GM18508 (cell line): ENCODE results near the gene TTC31.
"Not testable (repeated sequence)": the region's sequence is repeated elsewhere in the genome, so short reads cannot be mapped to it uniquely, and the experiment has no call there.

ENCODE experiments used
- ATAC-seq: cut with Tn5 transposase; IDR thresholded peaks from one replicate; pipeline ENCODE4 v1.9.1; 2021; ENCODE audit warnings: moderate number of reproducible peaks; ENCODE audit not compliant: insufficient read depth, unreplicated experiment

TTC31 gene

DNA sequence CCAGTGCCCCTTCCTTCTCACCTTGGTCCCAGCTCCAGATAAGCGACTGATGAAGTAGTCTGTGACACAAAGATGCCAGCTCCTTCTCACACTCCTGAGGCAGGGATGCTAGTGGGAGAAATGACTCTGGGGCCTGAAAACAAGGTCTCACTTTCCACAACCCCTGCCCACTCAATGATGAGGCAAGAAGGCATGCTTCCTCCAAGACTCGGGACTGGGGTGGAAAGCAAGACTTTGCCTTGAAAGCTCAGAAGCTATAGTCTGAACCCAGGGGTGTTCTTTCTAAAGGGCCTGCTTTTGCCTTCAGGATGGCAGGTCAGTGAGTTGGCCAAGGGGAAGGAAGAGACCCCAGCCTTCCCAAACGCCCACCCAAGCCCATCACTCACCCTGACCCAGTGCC lies 1.4 kb upstream of the TTC31 start:
- no peak for ATAC-seq

DNA sequence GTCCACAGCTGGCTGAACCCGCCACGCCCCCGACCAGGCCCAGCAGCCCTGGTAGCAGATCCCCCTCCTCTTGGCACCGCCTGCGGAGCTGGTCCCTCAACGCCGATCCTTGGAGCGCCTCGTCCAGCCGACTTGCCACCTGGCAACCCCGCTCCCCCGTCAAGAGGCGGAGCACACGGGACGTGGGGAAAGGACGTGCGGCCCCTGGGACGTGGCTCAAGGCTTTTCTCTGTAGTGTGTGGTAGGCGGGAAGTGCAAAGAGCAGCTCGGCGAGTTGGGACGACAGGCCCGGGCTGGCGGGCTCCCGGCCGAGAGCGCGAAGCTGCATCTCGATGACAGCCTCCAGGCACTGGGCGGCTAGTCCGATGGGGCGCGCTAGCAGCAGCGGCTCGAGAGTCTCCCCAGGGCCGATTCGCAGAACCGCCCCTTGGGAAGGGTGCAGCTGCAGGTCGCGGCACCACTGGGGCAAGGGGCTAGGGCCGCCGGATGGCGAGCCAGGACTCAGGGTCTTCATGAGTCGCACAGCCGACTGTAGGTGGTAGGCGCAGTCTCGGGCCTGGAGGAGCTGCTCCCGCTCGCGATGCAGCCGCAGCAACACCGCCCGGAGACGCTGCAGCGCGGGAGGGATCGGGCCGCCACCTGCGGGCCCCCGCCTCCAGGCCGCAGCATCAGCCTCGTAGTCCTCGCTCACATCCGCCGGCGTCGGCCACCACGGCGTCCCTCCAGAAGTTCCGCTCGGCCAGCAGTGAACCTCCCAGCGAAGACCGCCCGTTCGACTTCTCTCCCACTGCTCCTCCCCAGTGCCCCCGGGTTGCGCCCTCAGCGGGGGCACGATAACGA lies 700 bp upstream of the TTC31 start:
- peak; percentile 34 for ATAC-seq

DNA sequence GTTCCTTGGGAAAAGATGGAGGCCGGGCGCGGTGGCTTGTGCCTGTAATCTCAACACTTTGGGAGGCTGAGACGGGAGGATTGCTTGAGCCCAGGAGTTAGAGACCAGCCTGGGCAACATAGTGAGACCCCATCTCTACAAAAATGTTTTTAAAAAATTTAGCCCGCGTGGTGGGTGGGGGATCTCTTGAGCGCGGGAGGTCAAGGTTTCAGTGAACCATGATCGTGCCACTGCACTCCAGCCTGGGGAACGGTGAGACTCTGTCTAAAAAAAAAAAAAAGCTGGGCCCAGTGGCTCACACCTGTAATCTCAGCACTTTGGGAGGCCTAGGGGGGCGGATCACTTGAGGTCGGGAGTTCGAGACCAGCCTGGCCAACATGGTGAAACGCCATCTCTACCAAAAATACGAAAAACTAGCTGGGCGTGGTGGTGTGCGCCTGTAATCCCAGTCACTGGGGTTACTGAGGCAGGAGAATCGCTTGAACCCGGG lies 839 bp downstream of the TTC31 start:
- not testable (repeated sequence) for ATAC-seq

DNA sequence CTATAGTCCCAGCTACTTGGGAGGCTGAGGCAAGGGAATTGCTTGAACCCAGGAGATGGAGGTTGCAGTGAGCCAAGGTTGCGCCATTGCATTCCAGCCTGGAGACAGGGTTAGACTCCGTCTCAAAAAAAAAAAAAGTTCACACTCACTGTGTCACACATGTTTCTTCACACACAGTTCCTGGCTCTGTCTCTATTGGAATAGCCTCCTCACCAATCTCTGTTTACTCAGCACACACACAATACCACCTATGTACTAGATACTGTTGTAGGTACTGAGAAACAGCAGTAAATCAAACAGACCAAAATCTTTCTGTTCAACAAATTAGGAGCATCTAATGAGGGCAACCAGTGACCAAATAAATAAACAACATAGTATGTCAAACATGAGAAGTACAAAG lies 3.3 kb downstream of the TTC31 start:
- ATAC-seq, result no peak

DNA sequence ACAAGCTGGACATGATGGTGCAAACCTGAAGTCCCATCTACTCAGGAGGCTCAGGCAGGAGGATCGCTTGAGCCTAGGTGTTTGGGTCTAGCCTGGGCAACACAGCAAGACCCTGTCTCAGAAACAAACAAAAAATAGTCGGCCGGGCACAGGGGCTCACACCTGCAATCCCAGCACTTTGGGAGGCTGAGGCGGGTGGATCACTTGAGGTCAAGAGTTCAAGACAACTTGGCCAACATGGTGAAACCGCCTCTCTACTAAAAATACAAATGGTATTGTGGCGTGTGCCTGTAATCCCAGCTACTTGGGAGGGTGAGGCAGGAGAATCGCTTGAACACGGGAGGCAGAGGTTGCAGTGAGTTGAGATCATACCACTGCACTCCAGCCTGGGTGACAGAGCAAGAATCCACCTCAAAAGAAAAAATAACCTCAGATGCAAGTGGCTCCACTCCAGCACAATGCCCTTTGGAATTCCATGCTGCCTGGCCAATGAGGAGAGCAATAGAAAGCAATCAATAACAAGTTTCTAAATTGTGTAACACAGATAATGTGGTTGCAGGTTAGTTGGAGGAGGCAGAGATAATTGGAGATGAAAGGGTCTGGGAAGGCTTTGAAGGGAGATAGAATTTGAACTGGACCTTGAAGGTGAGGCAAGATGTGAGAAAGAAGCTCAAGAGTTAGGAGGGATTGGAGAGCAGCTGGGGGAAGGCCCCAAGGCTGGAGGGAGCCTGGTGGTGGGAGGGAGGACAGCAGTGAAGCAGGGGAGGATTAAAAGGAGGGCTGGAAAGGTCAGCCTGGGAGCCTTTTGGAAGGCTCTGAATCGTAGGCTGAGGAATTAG lies 6.0 kb downstream of the TTC31 start:
- ATAC-seq, result no peak

DNA sequence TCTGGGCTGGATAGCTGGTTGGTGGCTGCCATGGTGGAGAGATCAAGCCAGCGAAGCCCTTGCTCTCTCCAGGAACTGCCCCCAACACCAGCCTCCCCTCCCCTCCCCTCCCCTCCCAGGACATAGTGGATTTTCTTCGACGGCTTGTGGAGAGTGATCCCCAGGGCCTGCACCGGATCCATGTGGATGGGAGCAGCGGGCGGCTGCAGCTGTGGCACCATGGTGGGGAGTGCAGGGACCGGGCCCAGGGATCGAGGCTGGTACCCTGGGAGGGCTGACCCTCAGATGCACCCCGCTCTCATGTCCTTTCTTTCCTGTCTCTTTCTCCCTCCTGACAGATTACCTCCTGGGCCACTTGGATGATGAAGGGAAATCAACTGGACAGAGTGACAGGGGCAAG lies 7.0 kb downstream of the TTC31 start:
- ATAC-seq, result no peak

DNA sequence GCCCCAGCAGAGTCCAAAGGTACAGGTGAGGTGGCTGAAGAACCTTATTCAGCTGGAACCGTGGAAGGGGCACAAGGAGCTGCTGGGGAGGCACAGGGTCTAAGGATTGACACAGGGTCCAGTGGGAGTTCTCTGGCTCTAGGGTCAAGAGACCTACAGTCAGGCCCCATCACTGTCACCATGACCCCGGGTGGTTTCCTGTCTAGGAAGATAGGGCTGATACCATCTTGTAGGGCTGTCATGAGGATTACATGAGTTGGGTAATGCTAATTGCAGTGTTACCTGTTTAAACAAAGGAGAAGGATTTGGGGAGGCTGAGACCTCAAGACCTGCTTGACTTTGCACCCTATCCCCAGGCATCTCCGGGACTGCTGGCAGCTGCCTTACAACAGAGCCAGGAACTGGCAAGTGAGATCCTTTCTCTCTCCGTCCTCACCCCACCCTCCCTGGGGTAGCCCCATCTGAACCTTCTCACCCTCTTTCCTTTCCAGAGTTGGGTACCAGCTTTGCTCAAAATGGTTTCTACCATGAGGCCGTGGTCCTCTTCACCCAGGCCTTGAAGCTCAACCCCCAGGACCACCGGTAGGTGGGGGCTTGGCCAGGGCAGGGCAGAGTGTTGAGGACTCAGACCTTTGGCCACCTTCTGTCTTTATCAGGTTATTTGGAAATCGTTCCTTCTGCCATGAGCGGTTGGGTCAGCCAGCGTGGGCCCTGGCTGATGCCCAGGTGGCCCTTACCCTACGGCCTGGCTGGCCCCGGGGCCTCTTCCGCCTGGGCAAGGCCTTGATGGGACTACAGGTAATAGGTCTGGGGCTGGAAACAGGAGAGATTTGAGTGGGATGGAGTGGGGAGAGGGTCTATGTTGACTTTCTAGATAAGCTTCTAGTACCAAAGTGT lies 9.0 kb downstream of the TTC31 start:
- no peak for ATAC-seq

DNA sequence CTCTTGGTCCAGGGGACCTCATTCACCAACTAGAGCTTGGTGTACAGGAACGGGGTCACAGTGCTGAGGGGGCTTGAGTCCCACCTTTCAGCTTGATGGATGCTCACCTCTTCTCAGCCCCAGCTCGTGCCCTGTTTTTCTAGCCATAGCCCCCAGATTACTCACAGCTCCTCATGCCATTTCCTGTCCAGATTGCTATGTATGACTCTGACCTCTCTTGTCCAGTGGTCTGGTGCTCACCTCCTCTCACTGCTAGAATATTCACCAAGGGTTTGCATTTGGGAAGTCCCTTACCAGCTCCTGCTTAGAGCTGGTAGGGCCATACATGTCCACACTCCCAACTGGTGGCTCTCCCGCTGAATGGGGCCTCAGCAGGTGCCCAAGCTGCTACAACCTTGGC lies 10.7 kb downstream of the TTC31 start:
- no peak for ATAC-seq

DNA sequence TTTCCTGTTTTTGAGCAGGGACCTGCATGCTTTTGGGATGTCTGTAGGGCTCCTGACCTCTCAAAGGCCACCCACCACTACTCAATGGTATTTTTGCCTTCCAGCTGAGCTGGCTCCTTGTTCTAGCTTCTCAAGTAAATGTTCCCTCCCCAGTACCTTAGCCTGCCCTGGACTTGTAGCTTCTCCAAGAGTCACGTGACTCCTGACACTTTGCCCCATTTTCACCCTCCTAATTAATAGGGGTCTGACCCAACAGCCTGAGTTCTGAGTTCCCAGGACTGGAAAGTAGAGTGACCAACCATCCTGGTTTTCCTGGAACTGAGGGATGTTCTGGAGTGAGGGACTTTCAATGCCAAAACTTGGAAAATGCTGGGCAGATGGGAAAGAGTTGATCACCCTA lies 12.6 kb downstream of the TTC31 start:
- no peak for ATAC-seq

DNA sequence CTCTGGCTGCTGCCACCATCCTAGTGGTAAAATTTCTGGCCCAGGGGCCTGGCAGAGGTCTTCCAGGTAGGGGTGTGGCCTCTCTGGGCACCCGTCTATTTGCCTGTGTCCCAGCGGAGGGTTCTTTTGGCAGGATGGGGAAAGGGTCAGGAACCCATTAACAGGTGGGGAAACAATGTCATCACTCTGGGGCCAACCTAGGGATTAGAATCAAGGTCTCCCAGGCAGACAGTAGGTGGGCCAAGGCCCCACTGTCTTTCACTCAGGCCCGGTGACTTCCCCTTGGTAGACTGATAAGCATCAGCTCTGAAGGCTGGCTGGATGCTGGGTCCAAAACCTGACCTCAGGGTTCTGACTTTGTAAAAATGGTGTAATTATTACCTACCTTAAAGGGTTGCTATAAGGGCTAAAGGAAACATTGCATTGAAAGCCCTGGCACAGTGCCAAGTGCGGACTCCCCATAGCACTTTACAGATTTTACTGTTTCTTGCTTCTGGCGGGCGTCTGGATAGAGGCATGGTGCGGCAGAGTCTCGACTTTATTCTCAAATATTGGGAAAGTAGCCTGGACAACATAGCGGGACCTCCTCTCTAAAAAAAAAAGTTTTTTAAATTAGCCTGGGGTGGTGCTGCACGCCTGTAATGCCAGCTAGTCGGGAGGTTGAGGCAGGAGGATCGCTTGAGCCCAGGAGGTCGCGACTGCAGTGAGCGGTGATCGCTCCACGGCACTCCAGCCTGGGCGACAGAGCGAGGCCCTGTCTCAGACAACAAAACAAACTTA lies 14.3 kb downstream of the TTC31 start:
- no peak for ATAC-seq

DNA sequence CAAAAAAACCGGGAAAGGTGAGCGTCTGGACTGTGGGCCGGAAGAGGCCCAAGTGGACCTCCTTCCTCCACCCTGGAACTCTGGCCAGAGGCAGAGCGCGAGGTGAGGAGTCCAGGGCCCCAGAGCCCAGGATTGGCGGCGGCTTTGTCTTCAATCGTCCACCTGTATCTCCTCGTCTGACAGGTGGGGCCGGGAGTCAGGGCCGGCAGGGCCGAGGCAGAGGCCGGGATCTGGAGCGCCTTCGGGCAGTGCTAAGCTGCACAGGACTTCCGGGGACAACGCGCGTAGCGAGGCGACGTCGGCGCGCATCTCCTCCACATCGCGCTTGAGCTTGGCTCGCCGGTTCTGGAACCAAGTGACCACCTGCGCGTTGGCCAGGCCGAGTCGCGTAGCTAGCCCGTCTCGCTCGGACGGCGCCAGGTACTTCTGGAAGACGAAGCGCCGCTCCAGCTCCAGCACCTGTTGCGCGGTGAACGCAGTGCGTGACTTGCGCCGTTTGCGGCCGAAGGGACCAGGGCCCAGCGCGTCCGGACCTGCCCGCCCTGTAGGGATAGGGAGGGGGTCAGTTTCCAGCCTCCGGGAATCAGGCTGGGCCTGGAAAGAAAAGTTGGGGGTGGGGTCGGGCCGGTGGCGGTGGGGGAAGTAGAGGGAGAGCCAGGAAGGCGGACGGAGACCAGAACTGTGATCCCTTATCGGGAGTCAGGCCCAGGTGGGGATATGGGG lies 15.1 kb downstream of the TTC31 start:
- ATAC-seq, result no peak

DNA sequence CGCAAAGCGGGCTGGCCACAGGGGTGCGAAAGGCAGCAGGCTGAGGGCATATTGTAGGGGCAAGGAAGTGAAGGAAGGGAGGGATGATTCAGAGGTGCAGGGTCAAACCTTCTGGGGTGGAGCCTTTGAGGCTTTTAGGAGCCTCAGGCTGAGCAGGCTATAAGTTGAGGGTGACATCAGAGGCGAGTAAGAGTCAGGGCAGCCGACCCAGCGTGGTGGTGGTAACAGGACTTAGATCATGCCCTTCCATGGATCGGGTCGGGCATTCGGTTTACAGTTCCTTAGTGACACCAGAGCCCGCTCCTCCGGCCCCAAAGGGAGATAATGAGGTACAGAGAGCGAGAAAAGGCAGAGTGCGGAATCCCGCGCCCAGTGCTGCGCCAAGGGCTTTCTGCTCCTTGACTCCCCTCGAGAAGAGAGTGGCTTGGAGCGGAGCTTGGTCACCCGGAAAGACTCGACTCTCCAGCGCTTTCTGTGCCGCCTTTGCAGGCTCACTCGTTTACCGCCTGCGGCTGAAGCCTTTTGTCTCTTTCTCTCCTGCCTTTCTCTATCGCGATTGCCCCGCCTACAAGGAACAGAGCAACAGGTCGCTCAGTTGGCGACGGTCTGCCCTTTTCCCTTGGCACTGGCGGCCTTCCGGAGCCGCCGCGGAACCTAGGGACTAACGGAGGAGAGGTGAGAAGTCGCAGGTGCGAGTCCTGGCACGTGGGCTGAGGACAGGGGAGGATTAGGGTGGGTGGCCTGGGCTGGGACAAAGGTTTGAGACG lies 15.8 kb downstream of the TTC31 start:
- no peak for ATAC-seq

DNA sequence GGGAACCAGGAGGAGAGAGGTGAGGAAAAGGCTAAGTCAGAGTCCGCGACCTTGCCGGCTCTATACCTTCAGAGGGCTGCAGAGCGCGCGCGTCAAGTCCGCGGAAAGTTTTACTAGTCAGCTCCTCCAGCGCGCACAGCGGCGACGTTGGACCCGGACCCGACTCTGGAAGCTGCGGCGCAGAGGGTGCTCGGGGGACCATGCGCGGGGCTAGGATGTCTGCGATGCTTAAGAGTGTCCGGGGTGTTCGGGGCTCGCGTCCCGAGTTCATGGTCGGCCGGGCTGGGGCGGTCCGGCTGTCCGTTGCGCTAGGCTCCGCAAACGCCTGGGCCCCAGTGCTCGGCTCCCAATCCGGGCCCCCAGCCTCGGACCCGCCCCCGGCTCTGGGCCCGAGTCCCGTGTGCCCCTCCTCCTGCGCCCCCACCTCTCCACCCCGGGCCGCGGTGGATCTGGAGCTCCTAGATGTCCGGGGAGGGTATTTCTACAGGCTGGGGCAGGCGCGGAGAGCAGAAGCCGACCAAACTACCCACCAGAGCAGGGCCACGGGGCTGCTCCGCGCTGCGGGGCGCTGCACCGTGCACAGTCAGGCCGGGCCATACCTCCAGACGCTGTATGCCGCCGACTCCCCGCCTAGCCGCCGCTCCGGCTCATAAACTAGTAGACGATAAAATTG lies 16.5 kb downstream of the TTC31 start, which contains the start of gene LBX2:
LBX2 (minus strand) TSS at position 337 of the 673 bp plus-strand sequence; CDS start at position 271, 66 bp downstream.
- ATAC-seq, result no peak

DNA sequence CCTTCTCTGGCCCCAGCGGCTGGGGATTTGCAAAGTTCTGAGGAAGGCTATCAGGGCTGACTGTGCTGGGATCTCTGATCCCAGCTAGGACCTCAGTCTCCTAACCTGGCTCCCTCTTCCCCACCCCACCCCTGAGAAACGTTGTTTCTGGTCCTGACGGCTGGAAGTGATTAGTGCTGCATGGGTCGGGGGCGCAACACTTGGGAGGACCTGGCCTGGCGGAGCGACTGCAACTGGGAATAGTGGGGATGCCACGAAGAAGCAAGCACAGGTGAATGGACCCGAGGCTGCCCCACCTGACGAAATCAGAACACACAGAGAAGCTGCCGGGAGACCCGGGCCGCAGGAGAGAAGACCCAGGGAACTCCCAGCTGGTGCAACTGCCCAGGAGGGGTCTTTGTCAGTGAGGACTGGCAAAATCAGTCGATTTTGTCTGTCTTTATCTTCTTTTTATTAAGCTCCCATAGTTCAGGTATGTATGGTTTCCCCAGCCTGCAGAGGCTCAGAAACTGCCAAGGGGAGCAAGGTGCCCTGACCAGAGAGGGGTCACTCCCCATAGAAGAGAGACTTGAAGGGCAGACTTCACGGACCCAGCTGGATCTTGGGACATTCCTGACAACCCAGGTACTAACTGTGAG lies 17.2 kb downstream of the TTC31 start:
- ATAC-seq, result no peak

DNA sequence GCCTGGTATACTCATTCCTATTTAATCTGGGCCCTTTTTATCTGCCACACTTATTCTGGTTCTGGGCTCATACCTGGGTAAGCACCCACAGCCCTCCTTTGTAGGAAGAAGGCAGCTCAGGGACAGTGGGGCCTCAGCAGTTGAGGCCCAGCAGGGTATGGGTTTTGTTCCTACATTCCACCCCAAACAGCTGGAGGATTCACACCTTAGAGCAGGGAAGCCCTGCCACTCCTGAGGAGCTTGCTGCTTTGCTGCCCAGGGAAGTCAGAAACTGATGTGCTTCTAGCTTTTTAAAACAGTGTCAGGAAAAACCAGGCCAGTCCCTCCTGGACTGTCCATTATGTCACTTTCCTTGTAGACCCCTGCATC lies 17.7 kb downstream of the TTC31 start:
- no peak for ATAC-seq

DNA sequence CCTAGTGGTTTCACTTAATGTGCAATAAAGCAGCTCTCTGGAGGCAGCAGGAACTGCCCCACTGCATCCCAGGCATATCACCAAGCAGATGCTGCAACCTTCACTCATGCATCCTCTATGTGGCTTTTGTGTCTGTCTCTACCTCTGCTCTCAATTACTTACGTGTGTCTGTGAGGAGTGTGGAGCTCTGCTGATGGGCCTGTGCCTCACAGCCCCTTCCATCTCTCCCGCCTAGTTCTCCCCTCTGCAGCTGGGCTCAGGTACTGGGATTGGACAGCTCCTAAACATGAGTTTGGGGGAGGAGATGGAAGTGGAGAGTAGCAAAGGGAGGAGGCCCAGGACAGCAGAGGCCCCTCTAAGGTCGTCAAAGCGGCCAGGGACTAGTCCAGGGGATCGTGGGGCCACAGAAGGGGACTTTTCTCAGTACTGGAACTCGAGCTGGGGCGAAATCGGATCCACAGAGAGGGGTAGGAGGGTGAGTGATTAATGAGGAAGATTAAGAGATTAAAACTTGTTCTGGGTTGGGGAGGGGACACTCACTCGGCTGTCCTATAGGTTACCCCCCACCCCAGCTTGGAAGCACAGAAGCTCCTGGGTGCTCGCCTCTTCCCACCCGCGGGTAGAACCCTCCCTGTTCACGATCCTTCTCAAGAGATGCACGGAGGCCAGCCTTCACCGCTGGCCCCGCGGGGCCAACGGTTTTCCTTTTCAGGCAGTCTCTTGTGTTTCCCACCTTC lies 18.6 kb downstream of the TTC31 start:
- no peak for ATAC-seq
